Epidermal melanocyte (primary cell): Measurements from ENCODE around the gene TRIM16.
A peak's percentile ranks its signal among the peaks of the same experiment; 100 is the strongest.
"Not testable (repeated sequence)": the region's sequence is repeated elsewhere in the genome, so short reads cannot be mapped to it uniquely, and the experiment has no call there.

ENCODE experiments used
- DNase-seq: peaks from one replicate; pipeline ENCODE4 v3.0.0; 2011; ENCODE audit warnings: low spot score; ENCODE audit not compliant: insufficient read length

TRIM16 gene

DNA sequence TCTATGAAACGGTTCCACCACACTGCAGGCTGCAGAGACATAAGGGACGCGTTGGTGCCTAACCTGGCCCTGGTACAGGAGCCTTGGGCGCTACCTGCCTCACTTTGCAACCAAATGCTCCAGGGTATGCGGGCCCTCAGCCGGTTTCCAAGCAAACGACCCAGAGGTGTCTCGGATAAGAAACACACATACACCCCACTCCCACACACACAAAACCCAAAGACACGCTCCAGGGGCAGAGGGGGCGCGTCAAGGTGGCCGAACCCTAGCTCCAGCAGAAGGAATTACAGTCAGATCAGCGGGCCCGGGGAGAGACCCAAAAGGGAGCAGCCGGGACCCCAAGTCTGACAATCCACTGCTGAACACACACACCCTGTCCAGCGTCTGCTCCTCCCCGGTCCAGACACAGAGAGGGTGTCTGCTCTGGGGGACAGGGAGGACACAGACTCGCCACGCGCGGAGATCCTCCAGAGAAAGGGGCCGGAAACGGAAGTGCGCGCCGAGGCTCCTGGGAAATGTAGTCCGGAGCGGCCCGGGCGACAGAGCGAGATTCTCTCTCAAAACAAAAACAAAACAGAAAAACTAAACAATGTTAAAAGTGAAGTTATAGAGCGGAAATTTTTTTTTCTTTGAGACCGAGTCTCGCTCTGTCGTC is at the start of gene TRIM16:
Gene TRIM16 (minus strand): TSS at position 488 of the 655 bp plus-strand sequence. CDS start 32,702 bp downstream, outside the sequence.
- DNase-seq, result peak; percentile 46

DNA sequence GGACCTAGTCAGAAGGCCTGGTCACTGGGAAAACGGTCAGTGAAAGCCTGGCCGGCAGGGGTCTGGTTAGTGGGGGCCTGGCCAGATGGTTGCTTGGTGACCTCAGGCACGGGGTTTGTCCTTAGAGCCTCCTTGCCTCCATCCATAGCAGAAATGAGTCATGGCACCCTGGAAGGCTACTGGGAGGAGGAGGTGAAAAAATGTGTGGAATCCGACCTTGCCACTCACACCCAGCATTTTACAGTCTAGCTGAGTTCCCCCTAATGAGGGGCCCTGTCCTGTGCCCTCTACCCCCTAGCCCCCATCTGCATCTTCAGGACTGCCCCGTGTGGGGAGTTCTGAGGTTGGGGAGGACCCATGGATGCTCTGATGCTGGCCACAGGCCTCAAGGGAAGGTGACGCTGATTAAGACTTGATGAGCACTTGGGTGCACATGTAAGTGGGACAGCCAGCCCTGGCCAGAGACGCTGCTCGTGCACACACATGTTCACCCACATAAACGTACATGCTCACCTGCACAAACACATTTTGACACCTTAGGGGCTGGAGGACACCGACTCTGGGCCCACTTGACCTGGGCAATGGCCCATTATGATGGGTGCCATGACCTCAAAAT is 49.2 kb upstream of the TRIM16 start:
- DNase-seq, result not testable (repeated sequence)

DNA sequence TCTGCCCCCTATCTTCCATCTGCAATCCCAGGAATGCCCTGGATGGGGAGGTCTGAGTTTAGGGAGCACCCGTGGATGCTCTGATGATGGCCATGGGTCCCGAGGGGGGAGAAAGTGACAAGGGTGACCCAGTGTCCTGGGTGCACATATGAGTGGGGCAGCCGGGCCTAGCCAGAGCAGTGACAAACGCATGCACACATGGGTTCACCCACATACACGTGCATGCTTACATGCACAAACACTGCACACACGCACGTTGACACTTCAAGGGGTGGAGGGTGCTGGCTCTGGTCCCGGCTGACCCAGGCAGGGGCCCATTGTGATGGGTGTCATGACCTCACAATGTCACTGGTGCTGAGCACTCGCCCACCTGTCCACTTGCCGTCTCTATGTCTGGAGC is 47.8 kb upstream of the TRIM16 start, which contains the start of gene TBC1D26:
Gene TBC1D26 (plus strand): TSS at position 384 of the 400 bp plus-strand sequence. CDS start 3,066 bp downstream, outside the sequence.
- DNase-seq, result not testable (repeated sequence)

DNA sequence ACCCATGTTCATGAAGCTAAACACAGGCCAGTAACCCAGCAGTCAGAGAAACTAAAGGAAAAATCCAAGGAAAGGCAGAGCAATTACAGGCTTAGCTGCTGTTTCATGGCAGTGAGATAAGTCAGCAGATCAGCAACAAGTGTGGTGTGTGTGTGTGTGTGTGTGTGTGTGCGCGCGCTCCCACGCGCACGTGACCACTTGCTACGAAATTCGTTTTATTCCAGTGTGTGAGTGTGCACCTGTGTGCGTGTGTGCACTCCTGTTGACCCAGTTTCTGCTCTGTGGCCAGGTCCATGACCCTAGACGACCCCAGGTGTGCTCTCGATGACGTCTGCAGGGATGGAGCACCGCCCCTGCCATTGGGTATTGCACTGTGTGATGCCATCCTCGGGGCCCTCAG is 46.4 kb upstream of the TRIM16 start:
- DNase-seq, result not testable (repeated sequence)

DNA sequence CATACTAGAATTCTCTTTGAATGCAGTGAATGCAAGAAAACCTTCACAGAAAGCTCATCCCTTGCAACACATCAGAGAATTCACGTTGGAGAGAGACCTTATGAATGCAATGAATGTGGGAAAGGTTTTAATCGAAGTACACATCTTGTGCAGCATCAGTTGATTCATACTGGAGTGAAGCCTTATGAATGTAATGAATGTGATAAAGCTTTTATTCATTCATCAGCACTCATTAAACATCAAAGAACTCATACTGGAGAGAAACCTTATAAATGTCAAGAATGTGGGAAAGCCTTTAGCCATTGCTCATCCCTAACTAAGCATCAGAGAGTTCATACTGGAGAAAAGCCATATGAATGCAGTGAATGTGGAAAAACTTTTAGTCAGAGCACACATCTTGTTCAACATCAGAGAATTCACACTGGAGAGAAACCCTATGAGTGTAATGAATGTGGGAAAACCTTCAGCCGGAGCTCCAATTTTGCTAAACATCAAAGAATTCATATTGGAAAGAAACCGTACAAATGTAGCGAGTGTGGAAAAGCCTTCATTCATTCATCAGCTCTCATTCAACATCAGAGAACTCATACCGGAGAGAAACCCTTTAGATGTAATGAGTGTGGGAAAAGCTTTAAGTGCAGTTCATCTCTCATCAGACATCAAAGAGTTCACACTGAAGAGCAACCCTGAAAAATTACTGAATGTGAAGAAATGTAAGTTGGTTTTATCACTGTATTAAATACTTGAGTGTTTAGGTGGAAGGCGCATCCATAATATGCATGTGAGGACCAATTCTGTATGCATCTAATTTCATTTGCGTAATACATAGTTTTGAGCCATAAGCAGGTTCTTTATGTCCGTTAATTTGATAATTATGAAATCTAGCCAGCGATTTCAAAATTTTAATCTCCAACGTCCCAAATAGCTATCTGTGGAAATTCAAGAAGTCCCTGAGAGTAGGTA is 32.8 kb upstream of the TRIM16 start:
- DNase-seq, result not testable (repeated sequence)

DNA sequence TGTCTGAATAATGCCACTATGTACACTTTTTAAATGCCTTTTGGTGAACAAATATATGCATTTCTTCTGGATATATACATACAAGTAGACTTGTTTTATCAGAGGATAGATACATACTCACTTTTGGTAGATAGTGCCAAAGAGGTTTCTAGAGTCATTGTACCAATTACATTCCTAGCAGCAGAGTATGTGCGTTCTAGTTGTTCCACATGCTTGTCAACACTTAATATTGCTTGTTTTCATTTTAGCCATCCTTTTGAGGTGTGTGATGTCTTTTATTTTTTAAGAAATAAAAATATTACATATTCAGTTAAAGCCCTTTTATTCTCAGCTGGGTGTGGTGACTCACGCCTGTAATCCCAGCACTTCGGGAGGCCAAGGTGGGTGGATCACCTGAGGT is 24.8 kb upstream of the TRIM16 start:
- peak; percentile 6 for DNase-seq

DNA sequence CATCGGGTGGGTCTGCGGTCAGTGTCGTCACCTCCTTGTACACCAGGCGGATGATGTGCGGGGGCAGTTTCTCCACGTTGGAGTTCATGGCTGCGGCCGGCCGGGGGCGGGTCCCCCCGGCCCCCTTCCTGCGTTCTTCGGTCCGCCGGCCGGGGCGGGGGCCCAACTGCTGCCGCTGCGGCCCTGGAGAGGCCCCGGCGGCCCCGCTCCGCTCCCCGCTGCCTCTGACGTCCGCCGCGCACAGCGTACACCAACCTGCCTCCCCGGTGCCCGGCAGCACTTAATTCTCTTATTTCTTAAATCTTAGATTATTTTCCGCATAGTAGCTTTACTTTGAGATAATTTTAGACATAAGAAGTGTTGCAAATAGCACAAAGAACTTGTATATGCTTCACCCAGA is 20.7 kb upstream of the TRIM16 start:
- DNase-seq, result not testable (repeated sequence)

DNA sequence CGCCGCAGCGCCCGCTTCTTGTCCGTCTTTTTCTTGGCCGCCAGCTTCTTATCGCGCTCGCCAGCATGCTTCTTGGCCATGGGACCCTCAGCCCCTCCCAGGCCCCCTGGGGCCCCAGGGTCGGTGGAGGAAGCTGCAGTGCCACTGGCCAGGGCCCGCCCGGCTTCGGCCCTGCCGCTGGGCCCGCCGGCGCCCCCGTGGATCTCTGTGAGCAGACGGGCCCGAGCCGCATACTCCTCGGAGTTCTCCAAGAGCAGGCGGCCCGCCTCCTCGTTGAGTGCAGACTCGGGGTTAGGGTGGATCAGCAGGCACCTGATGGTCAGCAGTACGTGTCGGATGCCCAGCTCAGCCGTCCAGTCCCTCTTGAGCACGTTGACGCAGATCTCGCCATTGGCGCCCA is 20.1 kb upstream of the TRIM16 start:
- not testable (repeated sequence) for DNase-seq

DNA sequence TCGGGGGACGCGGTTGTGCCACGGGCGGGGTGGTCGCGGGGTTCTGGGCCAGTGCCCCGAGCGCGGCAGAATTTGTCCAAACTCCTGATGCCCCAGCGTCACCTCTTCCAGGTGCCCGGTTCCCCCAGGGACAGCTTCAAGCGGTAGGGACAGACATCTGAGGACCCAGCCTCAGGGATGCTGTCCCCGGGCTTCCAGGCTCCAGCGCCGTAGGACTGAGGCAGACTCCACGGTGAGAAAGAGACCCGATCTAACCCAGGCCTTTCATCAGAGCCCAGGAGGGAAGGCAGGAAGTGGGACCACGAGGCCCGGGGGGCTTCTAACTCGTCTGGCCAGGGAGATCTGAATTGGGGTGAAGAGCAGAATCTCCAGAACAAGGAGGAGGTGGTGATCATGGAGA is 15.8 kb upstream of the TRIM16 start:
- not testable (repeated sequence) for DNase-seq

DNA sequence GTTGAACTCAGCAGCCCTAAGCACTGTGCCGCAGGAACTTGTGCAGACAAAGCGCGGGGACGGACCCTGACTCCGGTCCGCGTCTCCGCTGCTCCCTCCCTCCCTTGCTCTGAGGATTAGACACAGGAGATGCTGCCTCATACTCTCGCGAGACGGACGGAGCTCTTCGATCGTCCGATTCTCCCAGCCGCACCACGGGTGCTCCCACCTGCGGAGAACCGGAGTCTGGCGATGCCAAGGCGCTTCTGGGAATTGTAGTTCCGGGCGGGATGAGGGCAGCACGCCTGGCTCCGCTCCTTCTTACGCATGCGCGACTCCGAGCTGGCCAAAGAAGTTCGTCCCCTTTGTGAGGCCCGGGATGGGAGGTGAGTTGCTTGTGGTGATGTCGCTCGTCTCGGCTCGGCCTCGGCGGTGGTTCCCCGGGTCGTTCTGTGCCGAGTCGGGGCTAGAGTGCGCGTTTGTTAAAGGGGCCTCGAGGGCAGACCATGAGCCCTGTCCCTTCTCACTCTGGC is 15.4 kb upstream of the TRIM16 start, which contains the start of gene ZNF286A:
Gene ZNF286A (plus strand): TSS at position 340 of the 512 bp plus-strand sequence. CDS start 578 bp downstream, outside the sequence.
- peak; percentile 78 for DNase-seq

DNA sequence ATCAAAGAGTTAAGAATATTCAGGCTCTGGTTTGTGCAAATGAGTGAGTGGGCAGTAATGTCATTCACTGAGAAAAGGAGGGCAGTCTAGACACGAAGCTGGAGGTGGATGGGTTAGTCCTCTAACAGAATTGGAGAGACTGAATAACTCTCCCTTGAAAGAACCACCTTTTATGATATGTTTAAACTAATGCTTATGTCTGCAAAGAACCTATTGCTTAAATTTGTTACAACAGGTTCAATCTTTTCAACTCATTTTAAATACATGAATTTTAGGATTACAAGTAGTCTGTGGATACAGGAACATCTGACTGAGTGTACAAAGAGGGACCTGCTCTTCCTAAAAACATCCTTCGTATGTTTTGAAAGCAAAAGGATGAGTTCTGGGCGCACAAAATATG is 14.9 kb upstream of the TRIM16 start:
- not testable (repeated sequence) for DNase-seq

DNA sequence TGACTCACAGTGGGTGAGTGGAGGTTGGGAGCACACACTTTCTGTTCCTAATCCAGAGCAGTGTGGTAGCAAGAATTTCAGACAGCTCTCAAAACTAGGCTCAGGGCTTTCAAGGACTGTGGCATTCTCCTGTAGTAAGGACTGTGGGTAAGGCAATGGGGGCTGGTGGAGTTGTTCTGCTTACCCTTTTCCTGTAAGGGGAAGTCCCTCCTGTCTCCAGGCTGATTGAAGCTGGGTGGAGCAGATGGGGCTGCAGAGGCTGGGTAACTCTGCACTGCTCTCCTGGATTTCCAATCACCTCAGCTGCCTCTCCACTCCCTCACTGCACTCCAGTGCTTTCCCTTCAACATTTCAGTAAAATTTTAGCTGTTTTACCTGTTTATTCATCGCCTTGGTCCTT is 3.4 kb upstream of the TRIM16 start:
- not testable (repeated sequence) for DNase-seq

DNA sequence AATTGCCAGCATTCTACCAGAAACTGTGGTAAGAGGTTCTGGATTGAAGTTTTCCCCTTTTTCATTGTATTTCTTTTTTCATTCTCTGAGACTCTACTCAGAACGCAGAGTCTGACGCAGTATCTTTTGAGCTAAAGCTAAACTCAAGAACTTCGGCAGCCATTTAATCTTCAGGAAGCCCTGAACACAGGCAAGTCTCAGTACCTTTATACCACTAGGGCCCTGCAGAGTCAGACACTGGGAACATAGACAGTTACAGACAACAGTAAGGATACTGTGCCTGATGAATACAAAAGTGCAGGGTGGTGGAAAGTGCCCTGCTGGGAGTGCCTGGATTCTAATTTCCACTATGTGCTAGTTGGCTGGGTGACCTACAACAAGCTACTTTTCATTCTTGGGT is 976 bp downstream of the TRIM16 start:
- not testable (repeated sequence) for DNase-seq

DNA sequence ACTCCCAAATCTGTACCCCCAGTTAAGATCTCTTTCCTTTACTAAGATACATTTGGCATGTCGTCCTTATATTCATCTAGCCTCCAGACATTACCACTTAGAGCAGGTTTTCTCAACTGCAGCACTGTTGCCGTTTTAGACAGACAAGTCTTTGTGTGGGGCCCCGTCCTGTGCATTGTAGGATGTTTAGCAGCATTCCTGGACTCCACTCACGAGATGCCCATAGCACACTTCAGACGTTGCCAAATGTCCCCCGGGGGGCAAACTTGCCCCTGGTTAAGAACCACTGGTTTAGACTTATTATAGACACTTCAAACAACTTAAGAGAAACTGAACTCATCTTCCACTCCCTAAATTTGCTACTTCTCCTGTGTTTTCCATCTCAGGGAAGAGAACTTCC is 8.1 kb downstream of the TRIM16 start:
- not testable (repeated sequence) for DNase-seq

DNA sequence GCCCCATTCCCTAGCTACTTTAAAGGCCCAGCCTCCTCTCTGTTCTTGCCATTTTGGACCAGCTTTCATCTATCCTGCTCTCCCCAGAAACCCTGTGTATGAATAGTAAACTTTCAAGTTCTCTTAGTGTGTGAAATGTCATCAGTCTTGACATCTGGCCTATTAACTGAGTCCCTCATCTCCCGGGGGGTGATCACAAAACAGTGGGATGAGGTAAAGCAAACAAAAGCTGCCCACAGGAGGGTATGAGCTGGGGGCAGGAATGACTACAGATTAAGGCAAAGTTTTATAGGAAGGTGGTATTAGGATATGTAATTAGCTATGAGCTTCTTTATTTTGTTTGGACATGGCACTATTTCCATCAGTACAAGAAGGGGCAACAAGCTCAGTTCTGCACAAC is 9.5 kb downstream of the TRIM16 start:
- DNase-seq, result not testable (repeated sequence)

DNA sequence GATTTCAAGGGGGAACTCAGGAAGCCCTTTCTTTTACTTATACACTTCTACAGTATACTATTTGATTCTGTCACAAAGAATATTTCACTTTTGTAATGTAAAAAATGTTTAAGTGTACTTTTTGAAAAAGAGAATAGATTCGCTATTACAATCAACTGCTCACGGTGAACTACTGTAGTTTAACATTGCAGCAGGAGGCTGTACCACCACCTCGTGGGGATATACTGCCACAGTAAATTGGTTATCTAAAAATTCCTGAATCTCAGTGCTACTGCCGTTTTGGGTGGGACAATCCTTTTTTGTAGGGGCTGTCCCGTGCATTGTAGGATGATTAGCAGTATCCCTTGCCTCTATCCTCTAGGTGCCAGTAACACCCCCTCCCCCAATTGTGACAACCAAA is 14.6 kb downstream of the TRIM16 start:
- not testable (repeated sequence) for DNase-seq

DNA sequence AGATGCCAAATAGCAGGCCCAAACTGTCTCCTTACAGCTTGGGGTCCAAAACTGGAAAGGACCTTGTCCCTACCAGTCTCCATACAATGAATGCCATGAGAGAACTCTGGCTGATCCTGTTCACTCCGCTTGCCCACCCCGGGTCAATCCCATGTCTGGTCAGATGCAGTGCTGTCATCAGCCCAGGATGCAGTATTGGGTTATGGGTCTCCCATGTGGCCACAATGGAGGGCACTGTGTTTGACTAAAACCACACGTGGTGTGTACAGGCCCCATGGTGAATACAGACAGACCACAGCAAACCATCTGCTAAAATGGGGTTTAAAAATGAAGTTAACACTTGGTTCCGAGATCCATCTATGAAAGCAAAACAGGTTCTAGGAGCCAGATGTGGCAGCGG is 20.4 kb downstream of the TRIM16 start:
- DNase-seq, result no peak

DNA sequence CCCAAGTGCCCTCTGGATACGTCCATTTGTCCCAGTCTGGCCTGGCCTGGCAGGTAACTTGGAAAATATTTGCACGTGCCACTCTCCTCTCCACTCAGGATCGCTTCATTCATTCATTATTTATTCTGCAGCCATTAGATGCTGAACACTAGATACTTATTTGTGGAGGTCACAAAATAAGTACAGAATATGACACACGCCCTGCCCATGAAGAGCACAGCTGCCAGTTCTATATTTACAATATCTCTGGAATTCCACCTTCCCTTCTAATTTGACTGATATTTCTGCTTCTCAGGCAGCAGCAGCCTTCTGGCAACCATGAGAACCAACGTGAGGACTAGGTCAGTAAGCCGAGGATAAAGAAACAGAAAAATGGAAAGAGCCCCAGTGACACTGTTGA is 20.9 kb downstream of the TRIM16 start:
- DNase-seq, result no peak

DNA sequence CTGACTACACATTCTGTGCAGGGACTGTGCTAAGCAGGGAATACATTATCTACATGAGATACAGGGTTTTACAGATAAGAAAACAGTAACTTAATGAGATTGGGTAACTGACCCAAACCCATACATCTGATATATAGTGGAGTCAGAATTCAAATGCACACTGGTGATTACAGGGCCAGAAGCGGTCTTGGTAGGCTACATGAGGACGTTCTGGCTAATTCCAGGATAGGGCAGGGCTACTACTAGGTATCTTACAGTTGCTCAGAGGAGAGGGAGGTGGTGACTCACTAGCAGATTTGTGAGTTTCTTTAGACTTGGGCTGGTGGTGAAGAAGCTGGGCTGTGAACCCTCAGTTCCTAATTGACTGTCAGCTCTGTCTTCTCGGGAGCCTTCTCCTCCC is 21.4 kb downstream of the TRIM16 start:
- no peak for DNase-seq

DNA sequence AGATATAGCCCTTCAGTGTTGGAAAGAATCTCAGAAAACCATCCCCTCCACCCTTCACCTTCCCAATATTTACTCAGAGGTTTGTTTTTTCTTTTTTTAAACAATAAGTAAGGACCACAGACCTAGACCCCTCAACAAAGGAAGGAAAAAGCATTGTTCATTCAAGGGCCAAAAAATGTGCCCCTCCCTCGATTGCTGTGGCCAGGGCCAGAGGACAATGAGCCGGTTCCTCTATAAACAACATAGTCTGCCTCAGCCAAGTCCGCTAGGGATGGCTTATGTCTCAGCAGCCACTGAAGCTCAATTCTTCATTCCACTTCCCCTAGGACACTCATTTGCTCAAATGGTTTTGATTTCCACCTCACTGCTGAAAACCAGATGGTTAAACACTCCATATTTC is 24.0 kb downstream of the TRIM16 start:
- no peak for DNase-seq

DNA sequence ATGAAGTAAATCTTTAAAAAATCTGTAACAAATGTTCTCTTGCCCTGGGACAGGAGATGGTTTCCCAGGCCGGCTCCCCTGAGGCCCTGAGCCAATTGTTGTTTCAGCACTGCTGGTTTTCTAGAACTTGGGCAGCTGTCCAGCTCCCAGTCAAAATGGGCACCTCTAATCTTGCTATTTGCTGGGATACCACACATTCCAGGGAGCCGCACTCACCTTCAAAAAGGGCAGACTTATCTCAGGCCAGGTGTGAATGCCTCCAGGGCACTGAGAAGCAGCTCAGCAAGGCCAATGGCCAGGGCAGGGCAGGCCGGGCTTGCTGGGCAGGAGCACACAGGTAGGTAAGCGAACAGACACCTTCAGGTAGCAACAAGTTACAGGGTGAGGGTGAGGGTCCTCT is 24.4 kb downstream of the TRIM16 start:
- no peak for DNase-seq
